CD8-positive, alpha-beta memory T cell (primary cell): Measurements from ENCODE around the gene NDUFAF4. TPM values are rescaled to one million over a fixed set of nuclear protein-coding genes. Genes with fewer than 3 reads are reported as not detected.

Source experiments
- CTCF ChIA-PET: fragments of 350-600 bp; sonication (Branson Sonifier 250); formaldehyde crosslinking; loops from one replicate; lab custom pipeline; 2021; ENCODE audit warnings: antibody characterized with exemption; lab: Charles Lee
- POLR2A ChIA-PET: fragments of 350-600 bp; sonication (Branson Sonifier 250); formaldehyde crosslinking; loops from one replicate; lab custom pipeline; 2021; ENCODE audit warnings: antibody characterized with exemption; lab: Charles Lee
- DNase-seq, 5 donors: peaks; one replicate each; pipeline versions ENCODE4 v3.0.0 to v3.0.0-alpha.2; 2020 to 2022; ENCODE audit warnings: mixed read lengths in 1 of 5
- H3K27ac ChIP-seq: one replicate; pipeline ENCODE4 v1.7.0; 2013; ENCODE audit warnings: low read depth, mild to moderate bottlenecking, low read length, moderate library complexity
- H3K27me3 ChIP-seq: 2 replicates; pipeline ENCODE4 v1.7.0; 2013; ENCODE audit warnings: low read length, mild to moderate bottlenecking; ENCODE audit not compliant: insufficient read depth, poor library complexity, severe bottlenecking
- H3K36me3 ChIP-seq: 2 replicates; pipeline ENCODE4 v1.7.0; 2013; ENCODE audit warnings: mild to moderate bottlenecking, low read length, moderate library complexity; ENCODE audit not compliant: insufficient read depth
- H3K4me1 ChIP-seq: 2 replicates; pipeline ENCODE4 v1.7.0; 2013; ENCODE audit warnings: mild to moderate bottlenecking, low read length, moderate library complexity; ENCODE audit not compliant: insufficient read depth
- H3K4me3 ChIP-seq: 2 replicates; pipeline ENCODE4 v1.7.0; 2013; ENCODE audit warnings: mild to moderate bottlenecking, low read length
- H3K9me3 ChIP-seq: 2 replicates; pipeline ENCODE4 v1.7.0; 2013; ENCODE audit warnings: mild to moderate bottlenecking, low read length
- H3K27ac Mint-ChIP-seq, 8 donors: one replicate each; pipeline ENCODE4 v1.8.0; 2020 to 2021; ENCODE audit warnings: mixed read lengths in 8 of 8, mild to moderate bottlenecking in 6 of 8, inconsistent platforms in 3 of 8, moderate library complexity in 3 of 8
- H3K27me3 Mint-ChIP-seq, 2 donors: one replicate each; pipeline ENCODE4 v1.8.0; 2020 to 2021; ENCODE audit warnings: mixed read lengths in 2 of 2, mild to moderate bottlenecking in 1 of 2, moderate library complexity in 1 of 2
- H3K36me3 Mint-ChIP-seq, 3 donors: one replicate each; pipeline ENCODE4 v1.8.0; 2020 to 2021; ENCODE audit warnings: mixed read lengths in 3 of 3, inconsistent platforms in 1 of 3, mild to moderate bottlenecking in 1 of 3
- H3K4me1 Mint-ChIP-seq, 3 donors: one replicate each; pipeline ENCODE4 v1.8.0; 2020 to 2021; ENCODE audit warnings: mixed read lengths in 3 of 3, inconsistent platforms in 1 of 3, mild to moderate bottlenecking in 1 of 3
- H3K4me3 Mint-ChIP-seq, 7 donors: one replicate each; pipeline ENCODE4 v1.8.0; 2020 to 2021; ENCODE audit warnings: mixed read lengths in 7 of 7, mild to moderate bottlenecking in 6 of 7, moderate library complexity in 4 of 7, inconsistent platforms in 2 of 7
- H3K9me3 Mint-ChIP-seq, 5 donors: one replicate each; pipeline ENCODE4 v1.8.0; 2020 to 2022; ENCODE audit warnings: mixed read lengths in 5 of 5, mild to moderate bottlenecking in 3 of 5, moderate library complexity in 2 of 5, inconsistent platforms in 1 of 5
- polyA plus RNA-seq: library from polyadenylated mRNA; unstranded; fragments of 300-500 nt; fragmentation: Illumina TruSeq; gene quantifications from one replicate; pipeline ENCODE4 v1.2.3, GENCODE V29; 2021
- total RNA-seq, 2 experiments: library from RNA; stranded (reverse); gene quantifications; one replicate each; pipeline ENCODE4 v1.2.3, GENCODE V29; 2021

Gene NDUFAF4
- total and polyA plus RNA-seq, 3 experiments from 2014 or later = 69.3 to 84.9 (median 76.5) TPM

- Mint-ChIP-seq H3K9me3 (peaks cover 4 to 22% (median 15%) of the 10 kb centered on the region in 5 donors), H3K4me3 (no peak overlapping the region), H3K27me3 (peaks cover 10 to 29% of the 10 kb centered on the region in 2 donors), H3K36me3 (peaks cover 0 to 5% (median 0%) of the 10 kb centered on the region in 3 donors), H3K4me1 (no peaks in the 10 kb centered on the region), H3K27ac (no peak overlapping the region)
- Histone ChIP-seq H3K9me3 (peaks cover 4% of the 10 kb centered on the region), H3K4me3 (no peak overlapping the region), H3K27ac (no peak overlapping the region), H3K36me3 (no peaks in the 10 kb centered on the region), H3K4me1 (no peaks in the 10 kb centered on the region), H3K27me3 (no peaks in the 10 kb centered on the region)
- no peak for DNase-seq
- CTCF ChIA-PET = no interaction called here
- POLR2A ChIA-PET = no interaction called here
These were observed 48.1 kb downstream of the NDUFAF4 start for GRCh38 chr6:96849615-96850014.

- CTCF ChIA-PET = no interaction called here
- no peak for DNase-seq
- Histone ChIP-seq H3K36me3 (no peaks in the 10 kb centered on the region), H3K27ac (no peak overlapping the region), H3K9me3 (peaks cover 5% of the 10 kb centered on the region), H3K4me3 (no peak overlapping the region), H3K4me1 (no peaks in the 10 kb centered on the region), H3K27me3 (no peaks in the 10 kb centered on the region)
- H3K4me1 Mint-ChIP-seq = no peaks in the 10 kb centered on the region
- H3K9me3 Mint-ChIP-seq = peaks cover 5 to 23% (median 15%) of the 10 kb centered on the region in 5 donors
- no peak overlapping the region for H3K27ac Mint-ChIP-seq
- H3K36me3 Mint-ChIP-seq = peaks cover 0 to 5% (median 0%) of the 10 kb centered on the region in 3 donors
- peaks cover 17 to 36% of the 10 kb centered on the region in 2 donors for H3K27me3 Mint-ChIP-seq
- POLR2A ChIA-PET = no interaction called here
- no peak overlapping the region for H3K4me3 Mint-ChIP-seq
These were observed 53.2 kb downstream of the NDUFAF4 start for GRCh38 chr6:96844530-96844929.

GRCh38 chr6:96841345-96841744 lies 56.3 kb downstream of the NDUFAF4 start:
- CTCF ChIA-PET = no interaction called here
- peaks cover 5 to 12% (median 8%) of the 10 kb centered on the region in 5 donors for H3K9me3 Mint-ChIP-seq
- peaks cover 0 to 5% (median 0%) of the 10 kb centered on the region in 3 donors for H3K36me3 Mint-ChIP-seq

More at GRCh38 chr6:96841345-96841744, 56.3 kb downstream of the NDUFAF4 start:
- Mint-ChIP-seq H3K27me3 (peaks cover 7 to 42% of the 10 kb centered on the region in 2 donors), H3K4me3 (no peak overlapping the region), H3K27ac (no peak overlapping the region), H3K4me1 (peaks cover 8 to 15% (median 13%) of the 10 kb centered on the region in 3 donors)
- H3K9me3 ChIP-seq = peaks cover 5% of the 10 kb centered on the region
- DNase-seq = no peak
- H3K4me1 ChIP-seq = peaks cover 10% of the 10 kb centered on the region
- H3K36me3 ChIP-seq = no peaks in the 10 kb centered on the region
- H3K27ac ChIP-seq = no peak overlapping the region
- POLR2A ChIA-PET = no interaction called here
- peaks cover 5% of the 10 kb centered on the region for H3K27me3 ChIP-seq
- H3K4me3 ChIP-seq = no peak overlapping the region

Other genes with a start within 250 kb of the NDUFAF4 start
- gene GPR63, start 60.4 kb downstream of the NDUFAF4 start, total RNA-seq = 1 to 10 TPM; 1.5 to 1.6 TPM
- gene GPR63, start 60.4 kb downstream of the NDUFAF4 start, polyA plus RNA-seq = 0.12 TPM
- gene KLHL32, start 26.8 kb upstream of the NDUFAF4 start, total RNA-seq = under 1 TPM; 0.55 to 0.83 TPM
- 0.84 TPM for gene KLHL32, start 26.8 kb upstream of the NDUFAF4 start, polyA plus RNA-seq